Endothelial cell of umbilical vein (primary cell): Measurements from ENCODE around the gene IFRD2. TPM values are rescaled to one million over a fixed set of nuclear protein-coding genes. Genes with fewer than 3 reads are reported as not detected.

Experiments
- BruUV-seq: library from RNA; stranded (reverse); fragments of 400-500 nt; replicated peaks from 2 replicates; lab custom pipeline; 2021; lab: Mats Ljungman, UMichigan
- CTCF ChIA-PET: fragments of 300-600, 350-600 bp; sonication (Branson Sonifier 250); formaldehyde crosslinking; loops from one replicate; lab custom pipeline; 2021; ENCODE audit warnings: antibody characterized with exemption, inconsistent platforms; lab: Charles Lee
- POLR2A ChIA-PET: fragments of 300-600, 350-600 bp; sonication (Branson Sonifier 250); formaldehyde crosslinking; loops from one replicate; lab custom pipeline; 2021; ENCODE audit warnings: antibody characterized with exemption, inconsistent platforms; lab: Charles Lee
- DNase-seq: peaks from one replicate; pipeline ENCODE4 v3.0.0-alpha.2; 2011; ENCODE audit warnings: low read depth, low spot score
- FAIRE-seq: peaks from 2 replicates; lab custom pipeline; 2011; peaks lifted over from hg19 to GRCh38; lab: Jason Lieb, UNC
- H2AFZ ChIP-seq: 2 replicates; pipeline ENCODE4 v1.6.0; 2012; ENCODE audit warnings: low read depth, low read length, control low read depth, inconsistent platforms
- H3K27ac ChIP-seq: 2 replicates; pipeline ENCODE4 v1.5.1; 2011; ENCODE audit warnings: low read depth, mild to moderate bottlenecking, control low read depth, low read length, moderate library complexity; ENCODE audit not compliant: insufficient read depth
- H3K27me3 ChIP-seq, 2 experiments: 2 replicates each; pipeline versions ENCODE4 v1.6.0 to v1.6.1; 2011; ENCODE audit warnings: low read length in 2 of 2, mixed read lengths in 1 of 2; ENCODE audit not compliant: control insufficient read depth in 2 of 2, insufficient read depth in 2 of 2
- H3K36me3 ChIP-seq, 2 experiments: 2 replicates in 1 of 2; 3 replicates in 1 of 2; pipeline ENCODE4 v1.5.1; 2011; ENCODE audit warnings: low read length in 2 of 2, mild to moderate bottlenecking in 1 of 2, moderate library complexity in 1 of 2; ENCODE audit not compliant: control insufficient read depth in 2 of 2, insufficient read depth in 2 of 2; ENCODE audit errors: extremely low read depth in 1 of 2
- H3K4me1 ChIP-seq: 3 replicates; pipeline ENCODE4 v1.5.1; 2011; ENCODE audit warnings: mild to moderate bottlenecking, low read length; ENCODE audit not compliant: control insufficient read depth, insufficient read depth; ENCODE audit errors: extremely low read depth
- H3K4me2 ChIP-seq: 2 replicates; pipeline ENCODE4 v1.6.1; 2011; ENCODE audit warnings: low read length, control low read depth, mixed read lengths; ENCODE audit not compliant: insufficient read depth
- H3K4me3 ChIP-seq, 3 experiments: fragments of 200-600 bp in 1 of 3; sonication (generic), shearing (Covaris generic) in 1 of 3; replicated peaks in 1 of 3; 2 replicates each; pipeline ENCODE4 v1.5.1; 2011 to 2016; ENCODE audit warnings: control low read depth in 3 of 3, low read length in 3 of 3, mild to moderate bottlenecking in 2 of 3, inconsistent platforms in 1 of 3, low read depth in 1 of 3, moderate library complexity in 1 of 3; ENCODE audit not compliant: insufficient read depth in 1 of 3
- H3K79me2 ChIP-seq: 2 replicates; pipeline ENCODE4 v1.6.0; 2012; ENCODE audit warnings: low read length, inconsistent platforms; ENCODE audit not compliant: control insufficient read depth, insufficient read depth
- H3K9ac ChIP-seq: replicated peaks from 2 replicates; pipeline ENCODE3; 2011; ENCODE audit warnings: low read length, control low read depth; ENCODE audit not compliant: insufficient read depth; ENCODE audit errors: extremely low read depth
- H3K9me1 ChIP-seq: replicated peaks from 3 replicates; pipeline ENCODE4 v1.6.0; 2011; ENCODE audit warnings: mild to moderate bottlenecking, low read length; ENCODE audit not compliant: control insufficient read depth, insufficient read depth; ENCODE audit errors: extremely low read depth
- H3K9me3 ChIP-seq: replicated peaks from 2 replicates; pipeline ENCODE4 v1.5.1; 2012; ENCODE audit warnings: low read length, inconsistent platforms; ENCODE audit not compliant: control insufficient read depth, insufficient read depth
- H4K20me1 ChIP-seq: replicated peaks from 2 replicates; pipeline ENCODE3; 2011; ENCODE audit warnings: mild to moderate bottlenecking, low read length; ENCODE audit not compliant: control insufficient read depth, insufficient read depth; ENCODE audit errors: extremely low read depth
- EZH2 ChIP-seq: IDR thresholded peaks from 2 replicates; pipeline ENCODE4 v1.6.1; 2012; ENCODE audit warnings: borderline replicate concordance, low read depth, mild to moderate bottlenecking, moderate library complexity, low read length, inconsistent platforms; ENCODE audit not compliant: severe bottlenecking
- FOS ChIP-seq: IDR thresholded peaks from 2 replicates; pipeline ENCODE4 v1.6.1; 2011; ENCODE audit warnings: mild to moderate bottlenecking, low read length, moderate library complexity, borderline replicate concordance; ENCODE audit not compliant: insufficient read depth
- GATA2 ChIP-seq: IDR thresholded peaks from 2 replicates; pipeline ENCODE4 v1.7.0; 2011; ENCODE audit warnings: low read depth, mild to moderate bottlenecking, moderate library complexity, mixed read lengths, low read length; ENCODE audit not compliant: insufficient read length, insufficient read depth
- JUN ChIP-seq: IDR thresholded peaks from 2 replicates; pipeline ENCODE4 v1.6.1; 2011; ENCODE audit warnings: borderline replicate concordance, low read depth; ENCODE audit not compliant: insufficient read length, insufficient read depth
- MAX ChIP-seq: IDR thresholded peaks from 2 replicates; pipeline ENCODE4 v1.6.1; 2011; ENCODE audit not compliant: insufficient read depth, insufficient read length
- MYC ChIP-seq: IDR thresholded peaks from one replicate; pipeline ENCODE4 v1.6.1; 2011; ENCODE audit warnings: mild to moderate bottlenecking, low read depth, low read length
- POLR2A ChIP-seq: IDR thresholded peaks from 2 replicates; pipeline ENCODE4 v1.6.1; 2012; ENCODE audit warnings: low read depth, mild to moderate bottlenecking, control low read depth, low read length
- POLR2AphosphoS5 ChIP-seq: IDR thresholded peaks from 2 replicates; pipeline ENCODE4 v1.6.1; 2012; ENCODE audit warnings: low read depth, mild to moderate bottlenecking, control low read depth, low read length, moderate library complexity; ENCODE audit not compliant: insufficient read depth
- dilution Hi-C: fragments of 300-500 bp; cut with MboI; formaldehyde crosslinking; loops from one replicate; pipeline ENCODE4 v1.15.0; 2019; ENCODE audit warnings: low sequenced_read_pairs; ENCODE audit not compliant: extremely low pct_ligation_motif_present
- intact Hi-C: fragments of 100-400 bp; cut with micrococcal nuclease; formaldehyde crosslinking; loops from one replicate; pipeline ENCODE4 v1.10.0; 2022
- polyA plus RNA-seq, 4 experiments: library from polyadenylated mRNA; depleted of rRNA in 3 of 4; stranded (reverse) in 3 of 4; unstranded in 1 of 4; fragments of >200 nt; gene quantifications; 2 replicates each; pipeline versions ENCODE4 v1.2.1 to v1.2.3, GENCODE V29; 2011 to 2012; ENCODE audit warnings: missing spikeins in 1 of 4
- total RNA-seq: library from RNA; stranded (reverse); gene quantifications from 2 replicates; pipeline ENCODE4 v1.2.3, GENCODE V29; 2021
- TF ChIP-seq, protein P1 (sequence below), 2 donors: IDR thresholded peaks; 1 replicate in 1 of 2; 2 replicates in 1 of 2; pipeline ENCODE4 v1.5.1; 2011; ENCODE audit warnings: low read length in 2 of 2, mild to moderate bottlenecking in 2 of 2, moderate library complexity in 2 of 2, control low read depth in 1 of 2, inconsistent platforms in 1 of 2, low read depth in 1 of 2; ENCODE audit not compliant: insufficient read depth in 1 of 2; ENCODE audit errors: extremely low read depth in 1 of 2

The IFRD2 gene
- total and polyA plus RNA-seq, 2 donors (not counting 3 experiments of a cell fraction or from before 2014, with no cell fraction given): 99.4 to 111 TPM

DNA sequence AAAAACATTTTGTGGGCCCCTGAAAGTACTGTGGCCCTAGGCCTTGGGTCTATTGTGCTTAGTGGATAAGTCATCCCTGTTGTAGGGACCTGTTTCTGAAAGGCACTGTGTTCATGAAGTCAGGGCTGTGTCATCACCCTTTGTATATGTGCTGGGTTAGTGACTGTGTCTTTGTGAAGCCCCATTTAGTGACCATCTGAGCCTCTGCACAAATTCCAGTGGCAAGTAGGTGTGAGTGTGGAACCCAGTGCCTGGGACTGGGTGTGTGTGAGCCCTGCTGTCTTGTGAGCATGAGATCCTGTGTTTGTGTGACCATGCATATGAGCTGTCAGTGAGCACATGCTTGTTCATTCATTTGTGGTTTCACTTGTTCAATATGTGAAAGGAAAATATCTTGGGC, 12.4 kb upstream of the IFRD2 start:
- FAIRE-seq: peak; percentile 28
- peaks cover 15% of the 10 kb centered on the region for H3K4me1 ChIP-seq
- H3K27me3 ChIP-seq: no peaks in the 10 kb centered on the region
- no peak overlapping the region for H3K9ac ChIP-seq
- DNase-seq: no peak
- no peaks in the 10 kb centered on the region for H3K9me1 ChIP-seq
- BruUV-seq: no TSS peak
- TF ChIP-seq MAX (no peak), EZH2 (no peak), JUN (no peak), POLR2A (no peak), FOS (no peak), GATA2 (no peak), MYC (no peak), POLR2AphosphoS5 (no peak)
- TF ChIP-seq, protein P1, sequence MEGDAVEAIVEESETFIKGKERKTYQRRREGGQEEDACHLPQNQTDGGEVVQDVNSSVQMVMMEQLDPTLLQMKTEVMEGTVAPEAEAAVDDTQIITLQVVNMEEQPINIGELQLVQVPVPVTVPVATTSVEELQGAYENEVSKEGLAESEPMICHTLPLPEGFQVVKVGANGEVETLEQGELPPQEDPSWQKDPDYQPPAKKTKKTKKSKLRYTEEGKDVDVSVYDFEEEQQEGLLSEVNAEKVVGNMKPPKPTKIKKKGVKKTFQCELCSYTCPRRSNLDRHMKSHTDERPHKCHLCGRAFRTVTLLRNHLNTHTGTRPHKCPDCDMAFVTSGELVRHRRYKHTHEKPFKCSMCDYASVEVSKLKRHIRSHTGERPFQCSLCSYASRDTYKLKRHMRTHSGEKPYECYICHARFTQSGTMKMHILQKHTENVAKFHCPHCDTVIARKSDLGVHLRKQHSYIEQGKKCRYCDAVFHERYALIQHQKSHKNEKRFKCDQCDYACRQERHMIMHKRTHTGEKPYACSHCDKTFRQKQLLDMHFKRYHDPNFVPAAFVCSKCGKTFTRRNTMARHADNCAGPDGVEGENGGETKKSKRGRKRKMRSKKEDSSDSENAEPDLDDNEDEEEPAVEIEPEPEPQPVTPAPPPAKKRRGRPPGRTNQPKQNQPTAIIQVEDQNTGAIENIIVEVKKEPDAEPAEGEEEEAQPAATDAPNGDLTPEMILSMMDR (IDR thresholded peaks at IDR 0.05; ENCODE audit: extremely low read depth in 1 of 2, insufficient read depth in 1 of 2, low read depth in 1 of 2, low read length in 2 of 2): no peak
- H3K9me3 ChIP-seq: no peaks in the 10 kb centered on the region
- H3K79me2 ChIP-seq: no peaks in the 10 kb centered on the region
- no peaks in the 10 kb centered on the region for H3K36me3 ChIP-seq
- no peak overlapping the region for H3K27ac ChIP-seq
- dilution Hi-C loops: no loop called here
- H3K4me2 ChIP-seq: no peak overlapping the region
- H3K4me3 ChIP-seq: no peak overlapping the region
- no peaks in the 10 kb centered on the region for H4K20me1 ChIP-seq
- ChIA-PET CTCF (interaction anchor here (1.0 to 6.6 kb wide), 2 partner anchors 10 to 19 kb away, joined by 5 to 48 read pairs; partner anchors contain the start of gene HYAL2), POLR2A (no interaction called here)
- no peak overlapping the region for H2AFZ ChIP-seq
- intact Hi-C loops: no loop called here
